ENCODE data around the gene MAGI3. TPM values are rescaled to one million over a fixed set of nuclear protein-coding genes. Genes with fewer than 3 reads are reported as not detected.
A peak's percentile ranks its signal among the peaks of the same experiment; 100 is the strongest.

Gene MAGI3
- total and polyA plus RNA-seq, 2 of the 13 experiments (the other 11 are each of a cell fraction or from before 2014, with no cell fraction given) = 4.0 to 11.8 TPM

GRCh38 chr1:113388621-113389358 lies 1.5 kb upstream of the MAGI3 start (continued):
- TF ChIP-seq MZF1 (CRISPR knock-in tag; IDR thresholded peaks at IDR 0.05; ENCODE audit: borderline replicate concordance) = no peak
- TF ChIP-seq ZKSCAN8 (CRISPR knock-in tag; IDR thresholded peaks at IDR 0.05; ENCODE audit: borderline replicate concordance) = no peak
- no peak for TF ChIP-seq ZFAT (CRISPR knock-in tag; conservative IDR thresholded peaks at IDR 0.05)
- TF ChIP-seq HOXA7 (CRISPR knock-in tag; IDR thresholded peaks at IDR 0.05) = no peak
- TF ChIP-seq, protein P1, sequence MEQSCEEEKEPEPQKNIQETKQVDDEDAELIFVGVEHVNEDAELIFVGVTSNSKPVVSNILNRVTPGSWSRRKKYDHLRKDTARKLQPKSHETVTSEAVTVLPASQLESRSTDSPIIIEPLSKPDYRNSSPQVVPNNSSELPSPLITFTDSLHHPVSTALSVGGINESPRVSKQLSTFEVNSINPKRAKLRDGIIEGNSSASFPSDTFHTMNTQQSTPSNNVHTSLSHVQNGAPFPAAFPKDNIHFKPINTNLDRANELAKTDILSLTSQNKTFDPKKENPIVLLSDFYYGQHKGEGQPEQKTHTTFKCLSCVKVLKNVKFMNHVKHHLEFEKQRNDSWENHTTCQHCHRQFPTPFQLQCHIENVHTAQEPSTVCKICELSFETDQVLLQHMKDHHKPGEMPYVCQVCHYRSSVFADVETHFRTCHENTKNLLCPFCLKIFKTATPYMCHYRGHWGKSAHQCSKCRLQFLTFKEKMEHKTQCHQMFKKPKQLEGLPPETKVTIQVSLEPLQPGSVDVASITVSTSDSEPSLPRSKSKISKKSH (CRISPR knock-in tag; IDR thresholded peaks at IDR 0.05; ENCODE audit: borderline replicate concordance) = no peak
- TF ChIP-seq ZNF280D (CRISPR knock-in tag; IDR thresholded peaks at IDR 0.05) = no peak
- TF ChIP-seq EP300 (IDR thresholded peaks at IDR 0.05; ENCODE audit: low read depth in 2 of 2, low read length in 2 of 2) = peak; percentile 41 to 58; a peak in 2 of 4 replicates
- TF ChIP-seq EP300 (CRISPR knock-in tag; IDR thresholded peaks at IDR 0.05; ENCODE audit: borderline replicate concordance) = no peak
- no peak for TF ChIP-seq ZNF670 (CRISPR knock-in tag; IDR thresholded peaks at IDR 0.05; ENCODE audit: borderline replicate concordance)
- no peak for TF ChIP-seq AKAP8 (CRISPR knock-in tag; IDR thresholded peaks at IDR 0.05)
- TF ChIP-seq ATAD3A (CRISPR knock-in tag; IDR thresholded peaks at IDR 0.05) = no peak
- no peak for TF ChIP-seq ESRRA (CRISPR knock-in tag; IDR thresholded peaks at IDR 0.05; ENCODE audit: low read depth)
- no peak for TF ChIP-seq TP53 (CRISPR knock-in tag; conservative IDR thresholded peaks at IDR 0.05)
- TF ChIP-seq ZNF44 (CRISPR knock-in tag; IDR thresholded peaks at IDR 0.05) = no peak
- no peak for TF ChIP-seq CHD2 (IDR thresholded peaks at IDR 0.05; ENCODE audit: low read depth, low read length)
- TF ChIP-seq ZC3H13 (CRISPR knock-in tag; IDR thresholded peaks at IDR 0.05) = no peak
- no peak for TF ChIP-seq PHF20 (CRISPR knock-in tag; IDR thresholded peaks at IDR 0.05)
- no peak for TF ChIP-seq CEBPB (IDR thresholded peaks at IDR 0.05; ENCODE audit: borderline replicate concordance, low read depth, low read length)
- TF ChIP-seq ZBTB33 (CRISPR knock-in tag; IDR thresholded peaks at IDR 0.05) = no peak
- no peak for TF ChIP-seq ZFP37 (CRISPR knock-in tag; IDR thresholded peaks at IDR 0.05; ENCODE audit: borderline replicate concordance)
- no peak for TF ChIP-seq THYN1 (CRISPR knock-in tag; IDR thresholded peaks at IDR 0.05; ENCODE audit: borderline replicate concordance, low read depth)
- TF ChIP-seq, protein P2, sequence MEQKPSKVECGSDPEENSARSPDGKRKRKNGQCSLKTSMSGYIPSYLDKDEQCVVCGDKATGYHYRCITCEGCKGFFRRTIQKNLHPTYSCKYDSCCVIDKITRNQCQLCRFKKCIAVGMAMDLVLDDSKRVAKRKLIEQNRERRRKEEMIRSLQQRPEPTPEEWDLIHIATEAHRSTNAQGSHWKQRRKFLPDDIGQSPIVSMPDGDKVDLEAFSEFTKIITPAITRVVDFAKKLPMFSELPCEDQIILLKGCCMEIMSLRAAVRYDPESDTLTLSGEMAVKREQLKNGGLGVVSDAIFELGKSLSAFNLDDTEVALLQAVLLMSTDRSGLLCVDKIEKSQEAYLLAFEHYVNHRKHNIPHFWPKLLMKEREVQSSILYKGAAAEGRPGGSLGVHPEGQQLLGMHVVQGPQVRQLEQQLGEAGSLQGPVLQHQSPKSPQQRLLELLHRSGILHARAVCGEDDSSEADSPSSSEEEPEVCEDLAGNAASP (CRISPR knock-in tag; IDR thresholded peaks at IDR 0.05; ENCODE audit: borderline replicate concordance) = peak; percentile 43; the same call in 1 of the 2 replicates
